Adrenal gland (tissue), 12 donors: ENCODE results near the gene VPS25. TPM values are rescaled to one million over a fixed set of nuclear protein-coding genes. Genes with fewer than 3 reads are reported as not detected.

Experiments
- DNase-seq, 7 donors: peaks; one replicate each; pipeline ENCODE4 v3.0.0-alpha.2; 2019 to 2020
- H3K27ac ChIP-seq, 5 donors: fragments of 200-600 bp; sonication (generic) in 4 of 5; 1 replicate in 3 of 5; 2 replicates in 2 of 5; pipeline versions ENCODE4 v1.5.1 to v1.8.0; 2016 to 2020; ENCODE audit warnings: mild to moderate bottlenecking in 1 of 5
- H3K27me3 ChIP-seq: fragments of 200-600 bp; 2 replicates; pipeline ENCODE4 v1.8.0; 2021
- H3K36me3 ChIP-seq, 2 donors: fragments of 200-600 bp; replicated peaks in 1 of 2; 1 replicate in 1 of 2; 2 replicates in 1 of 2; pipeline versions ENCODE4 v1.5.1 to v1.8.0; 2018 to 2022
- H3K4me1 ChIP-seq, 2 donors: fragments of 200-600 bp; replicated peaks in 1 of 2; 1 replicate in 1 of 2; 2 replicates in 1 of 2; pipeline versions ENCODE4 v1.5.1 to v1.8.0; 2018 to 2021
- H3K4me3 ChIP-seq, 4 donors: fragments of 200-600 bp; sonication (generic) in 3 of 4; one replicate each; pipeline ENCODE4 v1.5.1; 2016 to 2018
- H3K9me3 ChIP-seq, 3 donors: fragments of 200-600 bp; sonication (generic) in 1 of 3; replicated peaks in 1 of 3; 1 replicate in 2 of 3; 2 replicates in 1 of 3; pipeline versions ENCODE4 v1.5.1 to v1.8.0; 2016 to 2021
- CTCF ChIP-seq, 6 experiments: fragments of 450-650 bp in 4 of 6; fragments of 200-600 bp in 2 of 6; sonication (generic) in 1 of 6; IDR thresholded peaks; 1 replicate in 5 of 6; 2 replicates in 1 of 6; pipeline versions ENCODE4 v1.5.1 to v1.8.0; 2016 to 2021; ENCODE audit warnings: antibody characterized with exemption in 6 of 6, mild to moderate bottlenecking in 2 of 6, moderate library complexity in 1 of 6
- POLR2A ChIP-seq, 2 donors: fragments of 450-650 bp; IDR thresholded peaks; one replicate each; pipeline ENCODE4 v1.6.1; 2017; ENCODE audit warnings: antibody characterized with exemption in 2 of 2, mild to moderate bottlenecking in 2 of 2, moderate library complexity in 1 of 2
- WGBS, 4 donors: extraction: QIAGEN DNeasy Blood & Tissue Kit in 2 of 4; methylation state at CpG; one replicate each; pipeline versions ENCODE4 v1.1.5 to v1.1.7; 2013 to 2017; 5-methylcytosine and 5-hydroxymethylcytosine counted together
- intact Hi-C, 2 donors: fragments of 100-400 bp; cut with DNase I; formaldehyde crosslinking; loops; one replicate each; pipeline versions ENCODE4 v1.14.1 to v1.15.0; 2022 to 2023
- polyA plus RNA-seq, 3 donors: library from polyadenylated mRNA; stranded (reverse); fragments of 200-250 nt in 2 of 3; fragments of 350-450 nt in 1 of 3; fragmentation: Illumina TruSeq in 1 of 3; extraction: RNeasy Lipid Tissue Mini Kit (QIAGEN cat#74804) in 1 of 3; gene quantifications; one replicate each; pipeline ENCODE4 v1.2.3, GENCODE V29; 2013 to 2014
- total RNA-seq, 9 donors: library from RNA; depleted of rRNA in 4 of 9; stranded (reverse); fragments of >200 nt in 4 of 9; fragments of 120-200 nt in 1 of 9; fragmentation: NEBNext Ultra II Directional in 1 of 9; extraction: Animal tissue kit (Norgen Biotek cat#: 25700) in 1 of 9; gene quantifications; one replicate each; pipeline versions ENCODE4 v1.1.0 to v1.2.4, GENCODE V29; 2013 to 2023
- donor health status: healthy with polysubstance abuse.
- donor health status: Bipolar disorder and iron deficiency.
- donor health status: DM: yes; HTN: yes; CAD: no.
- donor health status: DM: no; HTN: no; CAD: no.
- donor health status: DM: no; HTN: no; CAD: no.
- donor health status: DM: yes; HTN: yes; CAD: no.

The VPS25 gene
- total and polyA plus RNA-seq, 12 donors: 25.7 to 135 (median 51.6) TPM

GRCh38 chr17:42814633-42815399, 41.6 kb downstream of the VPS25 start:
- WGBS, 4 donors: 62 to 69% (median 66%) methylated on average over 8 of the region's 8 CpGs
- no peaks in the 10 kb centered on the region for H3K27me3 ChIP-seq
- no peaks in the 10 kb centered on the region for H3K9me3 ChIP-seq
- no peak overlapping the region for H3K4me3 ChIP-seq
- DNase-seq: no peak
- no peak for TF ChIP-seq CTCF (IDR thresholded peaks at IDR 0.05)
- TF ChIP-seq POLR2A (IDR thresholded peaks at IDR 0.05): no peak
- H3K4me1 ChIP-seq: no peaks in the 10 kb centered on the region
- intact Hi-C loops: no loop called here
- peaks cover 0 to 94% of the 10 kb centered on the region in 2 donors for H3K36me3 ChIP-seq
- H3K27ac ChIP-seq: peak overlapping the region in 2 of 5 donors; percentile 17 to 21

- H3K36me3 ChIP-seq: peaks cover 0 to 97% of the 10 kb centered on the region in 2 donors
- WGBS, 4 donors: 64 to 86% (median 70%) methylated on average over 1 of the region's 1 CpG
- intact Hi-C loops: no loop called here
Observed at GRCh38 chr17:42817866-42818265, 44.6 kb downstream of the VPS25 start.

GRCh38 chr17:42818379-42818778, 45.1 kb downstream of the VPS25 start:
- no peaks in the 10 kb centered on the region for H3K27me3 ChIP-seq
- no peaks in the 10 kb centered on the region for H3K9me3 ChIP-seq
- intact Hi-C loops: no loop called here
- 80 to 96% (median 86%) methylated on average over 2 to 5 of the region's 5 CpGs for WGBS, 4 donors
- TF ChIP-seq CTCF (IDR thresholded peaks at IDR 0.05) (no peak), POLR2A (IDR thresholded peaks at IDR 0.05) (no peak)
- H3K4me3 ChIP-seq: no peak overlapping the region
- no peak for DNase-seq
- H3K36me3 ChIP-seq: peaks cover 0 to 92% of the 10 kb centered on the region in 2 donors
- H3K27ac ChIP-seq: no peak overlapping the region
- peaks cover 7 to 13% of the 10 kb centered on the region in 2 donors for H3K4me1 ChIP-seq

More at GRCh38 chr17:42817866-42818265, 44.6 kb downstream of the VPS25 start:
- TF ChIP-seq CTCF (IDR thresholded peaks at IDR 0.05) (no peak), POLR2A (IDR thresholded peaks at IDR 0.05) (no peak)
- Histone ChIP-seq H3K4me1 (peaks cover 2 to 8% of the 10 kb centered on the region in 2 donors), H3K27ac (no peak overlapping the region), H3K27me3 (no peaks in the 10 kb centered on the region), H3K4me3 (no peak overlapping the region), H3K9me3 (no peaks in the 10 kb centered on the region)
- no peak for DNase-seq

- no peak overlapping the region for H3K4me3 ChIP-seq
- TF ChIP-seq CTCF (IDR thresholded peaks at IDR 0.05) (peak; percentile 16 to 57 (median 38)), POLR2A (IDR thresholded peaks at IDR 0.05) (no peak)
- H3K9me3 ChIP-seq: no peaks in the 10 kb centered on the region
- WGBS, 4 donors: 33 to 41% (median 35%) methylated on average over 2 of the region's 2 CpGs
- H3K4me1 ChIP-seq: peaks cover 10 to 21% of the 10 kb centered on the region in 2 donors
- H3K27me3 ChIP-seq: no peaks in the 10 kb centered on the region
- peak in 5 of 7 donors; percentile 27 to 70 (median 61) for DNase-seq
- peaks cover 0 to 76% of the 10 kb centered on the region in 2 donors for H3K36me3 ChIP-seq
- intact Hi-C loops: loop anchor here (5.0 to 10.0 kb wide), 2 partner anchors 95 to 98 kb away; no protein-coding TSS in a partner anchor
- no peak overlapping the region for H3K27ac ChIP-seq
Observed at GRCh38 chr17:42819939-42820535, 46.8 kb downstream of the VPS25 start.
